Karpas-422 (cell line): ENCODE measurements around the gene CCT6B. TPM values are rescaled to one million over a fixed set of nuclear protein-coding genes. Genes with fewer than 3 reads are reported as not detected.
"Not testable (repeated sequence)": the region's sequence is repeated elsewhere in the genome, so short reads cannot be mapped to it uniquely, and the experiment has no call there.

Experiments used
- DNase-seq: peaks from one replicate; pipeline ENCODE4 v3.0.0-alpha.2; 2015
- H2AFZ ChIP-seq: fragments of 200-600 bp; sonication (generic); 2 replicates; pipeline ENCODE4 v1.6.1; 2014; ENCODE audit warnings: antibody characterized with exemption, low read length, mixed read lengths
- H3K27ac ChIP-seq: fragments of 200-600 bp; sonication (generic); 2 replicates; pipeline ENCODE4 v1.5.1; 2014; ENCODE audit warnings: mild to moderate bottlenecking, low read length, moderate library complexity
- H3K27me3 ChIP-seq: fragments of 200-600 bp; sonication (generic); 2 replicates; pipeline ENCODE4 v1.6.1; 2014; ENCODE audit warnings: low read length, mixed read lengths
- H3K36me3 ChIP-seq: fragments of 200-600 bp; sonication (generic); 2 replicates; pipeline ENCODE4 v1.6.1; 2014; ENCODE audit warnings: low read length, mixed read lengths; ENCODE audit not compliant: insufficient read depth
- H3K4me1 ChIP-seq: fragments of 200-600 bp; sonication (generic); 2 replicates; pipeline ENCODE4 v1.6.1; 2014; ENCODE audit warnings: mild to moderate bottlenecking, low read length, mixed read lengths
- H3K4me2 ChIP-seq: fragments of 200-600 bp; sonication (generic); 2 replicates; pipeline ENCODE4 v1.6.1; 2014; ENCODE audit warnings: low read length, low read depth, mild to moderate bottlenecking; ENCODE audit not compliant: poor library complexity, severe bottlenecking
- H3K4me3 ChIP-seq: fragments of 200-600 bp; sonication (generic); 2 replicates; pipeline ENCODE4 v1.5.1; 2014; ENCODE audit warnings: mild to moderate bottlenecking, antibody characterized with exemption, low read length, mixed read lengths
- H3K79me2 ChIP-seq: fragments of 200-600 bp; sonication (generic); 2 replicates; pipeline ENCODE4 v1.6.1; 2014; ENCODE audit warnings: mild to moderate bottlenecking, low read length, mixed read lengths
- H3K9ac ChIP-seq: fragments of 200-600 bp; sonication (generic); 2 replicates; pipeline ENCODE4 v1.6.0; 2014; ENCODE audit warnings: low read length
- H3K9me2 ChIP-seq: fragments of 200-600 bp; sonication (generic), shearing (Covaris generic); replicated peaks from 2 replicates; pipeline ENCODE4 v1.6.0; 2014; ENCODE audit warnings: mild to moderate bottlenecking, low read length, moderate library complexity; ENCODE audit not compliant: insufficient read depth
- H3K9me3 ChIP-seq: fragments of 300-700, 200-600 bp; sonication (generic); 2 replicates; pipeline ENCODE4 v1.6.1; 2014; ENCODE audit warnings: low read length, mixed read lengths
- H4K20me1 ChIP-seq: fragments of 200-600 bp; sonication (generic); 2 replicates; pipeline ENCODE4 v1.6.1; 2014; ENCODE audit warnings: mild to moderate bottlenecking, antibody characterized with exemption, low read length, low read depth; ENCODE audit not compliant: insufficient read depth
- total RNA-seq: library from RNA; depleted of rRNA; stranded (reverse); fragments of >200 nt; shearing (Covaris generic); gene quantifications from 2 replicates; pipeline ENCODE4 v1.2.3, GENCODE V29; 2014; ENCODE audit warnings: low replicate concordance

CCT6B gene
- total RNA-seq, 1 experiment from 2014 or later: 7.0 TPM

- H3K4me2 ChIP-seq, DNase-seq, H3K79me2 ChIP-seq, H3K4me1 ChIP-seq, H2AFZ ChIP-seq, H3K27me3 ChIP-seq, H3K9me3 ChIP-seq, H3K27ac ChIP-seq, H3K36me3 ChIP-seq, H4K20me1 ChIP-seq, H3K9me2 ChIP-seq, H3K4me3 ChIP-seq, H3K9ac ChIP-seq: not testable (repeated sequence)
Measured at GRCh38 chr17:35000965-35001364, 39.7 kb upstream of the CCT6B start.

- no peaks in the 10 kb centered on the region for H3K79me2 ChIP-seq
- H3K9me3 ChIP-seq: no peaks in the 10 kb centered on the region
- H3K9me2 ChIP-seq: no peaks in the 10 kb centered on the region
- H3K4me1 ChIP-seq: no peaks in the 10 kb centered on the region
- H2AFZ ChIP-seq: no peak overlapping the region
- H3K9ac ChIP-seq: no peak overlapping the region
- H3K27ac ChIP-seq: no peak overlapping the region
- no peaks in the 10 kb centered on the region for H3K27me3 ChIP-seq
- no peak for DNase-seq
- no peak overlapping the region for H3K4me2 ChIP-seq
- H4K20me1 ChIP-seq: no peaks in the 10 kb centered on the region
- no peak overlapping the region for H3K4me3 ChIP-seq
- H3K36me3 ChIP-seq: peaks cover 7% of the 10 kb centered on the region; the same call in 1 of the 2 replicates
Measured at GRCh38 chr17:34999456-34999855, 38.2 kb upstream of the CCT6B start.

DNA sequence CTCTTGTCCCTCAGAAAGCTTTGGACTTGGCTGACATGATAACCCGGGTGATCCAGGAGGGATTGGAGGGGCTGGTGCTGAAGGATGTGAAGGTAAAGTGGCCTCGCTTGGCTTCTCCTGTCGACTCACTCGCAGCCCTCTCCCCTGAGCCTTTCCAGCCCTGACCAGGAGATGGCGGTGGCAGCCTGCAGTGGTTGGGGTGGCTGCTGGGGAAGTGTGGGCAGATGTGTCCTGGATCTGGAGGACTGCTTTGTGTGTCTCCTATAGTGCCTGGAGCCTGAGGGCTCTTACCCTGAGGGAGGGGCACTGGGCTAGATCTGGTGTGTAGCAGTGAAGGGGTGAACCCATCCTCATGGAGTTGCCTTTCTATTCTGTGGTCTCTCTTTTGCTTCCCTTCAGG, 36.9 kb upstream of the CCT6B start:
- no peak overlapping the region for H2AFZ ChIP-seq
- no peaks in the 10 kb centered on the region for H4K20me1 ChIP-seq
- H3K27ac ChIP-seq: no peak overlapping the region
- no peak overlapping the region for H3K9ac ChIP-seq
- H3K79me2 ChIP-seq: no peaks in the 10 kb centered on the region
- H3K9me3 ChIP-seq: no peaks in the 10 kb centered on the region
- no peak overlapping the region for H3K4me3 ChIP-seq
- DNase-seq: peak; percentile 86
- no peaks in the 10 kb centered on the region for H3K4me1 ChIP-seq
- H3K36me3 ChIP-seq: peaks cover 9% of the 10 kb centered on the region; the same call in 1 of the 2 replicates
- H3K9me2 ChIP-seq: no peaks in the 10 kb centered on the region
- H3K4me2 ChIP-seq: no peak overlapping the region
- no peaks in the 10 kb centered on the region for H3K27me3 ChIP-seq

- H3K4me2 ChIP-seq: no peak overlapping the region
- H3K4me3 ChIP-seq: no peak overlapping the region
- no peaks in the 10 kb centered on the region for H3K9me2 ChIP-seq
- H4K20me1 ChIP-seq: no peaks in the 10 kb centered on the region
- no peaks in the 10 kb centered on the region for H3K9me3 ChIP-seq
- no peak for DNase-seq
- no peaks in the 10 kb centered on the region for H3K4me1 ChIP-seq
- H3K36me3 ChIP-seq: peaks cover 9% of the 10 kb centered on the region; the same call in 1 of the 2 replicates
- no peak overlapping the region for H3K9ac ChIP-seq
- no peak overlapping the region for H2AFZ ChIP-seq
- no peak overlapping the region for H3K27ac ChIP-seq
- H3K27me3 ChIP-seq: no peaks in the 10 kb centered on the region
- no peaks in the 10 kb centered on the region for H3K79me2 ChIP-seq
Measured at GRCh38 chr17:34997355-34997862, 36.1 kb upstream of the CCT6B start.

GRCh38 chr17:34996422-34997285, 35.4 kb upstream of the CCT6B start:
- Histone ChIP-seq H3K27ac (no peak overlapping the region), H3K27me3 (no peaks in the 10 kb centered on the region), H3K9ac (no peak overlapping the region), H2AFZ (no peak overlapping the region), H3K4me1 (no peaks in the 10 kb centered on the region), H4K20me1 (no peaks in the 10 kb centered on the region), H3K36me3 (peaks cover 9% of the 10 kb centered on the region; the same call in 1 of the 2 replicates), H3K4me2 (no peak overlapping the region), H3K79me2 (no peaks in the 10 kb centered on the region), H3K9me3 (no peaks in the 10 kb centered on the region), H3K4me3 (no peak overlapping the region), H3K9me2 (no peaks in the 10 kb centered on the region)
- DNase-seq: no peak

- no peaks in the 10 kb centered on the region for H3K4me1 ChIP-seq
- no peak overlapping the region for H3K4me2 ChIP-seq
- H3K79me2 ChIP-seq: no peaks in the 10 kb centered on the region
Measured at GRCh38 chr17:34993031-34993430, 31.8 kb upstream of the CCT6B start.

DNA sequence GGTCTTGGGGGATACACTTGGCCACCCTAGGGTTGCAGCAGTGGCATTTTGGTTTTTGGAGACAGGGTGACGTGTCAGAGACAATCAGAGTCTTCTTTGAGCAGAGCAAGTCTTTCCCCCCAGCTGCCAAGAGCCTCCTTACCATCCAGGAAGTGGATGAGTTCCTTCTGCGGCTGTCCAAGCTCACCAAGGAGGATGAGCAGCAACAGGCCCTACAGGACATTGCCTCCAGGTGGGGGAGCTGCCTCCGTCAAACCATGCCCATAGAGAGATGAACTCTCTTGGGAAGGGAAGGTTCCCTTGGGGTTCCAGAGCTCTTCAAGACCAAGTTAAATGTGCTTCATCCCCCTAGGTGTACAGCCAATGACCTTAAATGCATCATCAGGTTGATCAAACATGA, 30.3 kb upstream of the CCT6B start:
- H3K27ac ChIP-seq: no peak overlapping the region
- no peaks in the 10 kb centered on the region for H3K9me3 ChIP-seq
- no peak for DNase-seq

More at GRCh38 chr17:34993031-34993430, 31.8 kb upstream of the CCT6B start:
- no peaks in the 10 kb centered on the region for H4K20me1 ChIP-seq
- no peak overlapping the region for H3K9ac ChIP-seq
- no peak overlapping the region for H3K27ac ChIP-seq
- H2AFZ ChIP-seq: no peak overlapping the region
- H3K9me3 ChIP-seq: no peaks in the 10 kb centered on the region
- no peak overlapping the region for H3K4me3 ChIP-seq
- H3K36me3 ChIP-seq: peaks cover 11% of the 10 kb centered on the region; the same call in 1 of the 2 replicates
- no peaks in the 10 kb centered on the region for H3K9me2 ChIP-seq
- DNase-seq: no peak
- H3K27me3 ChIP-seq: no peaks in the 10 kb centered on the region

DNA sequence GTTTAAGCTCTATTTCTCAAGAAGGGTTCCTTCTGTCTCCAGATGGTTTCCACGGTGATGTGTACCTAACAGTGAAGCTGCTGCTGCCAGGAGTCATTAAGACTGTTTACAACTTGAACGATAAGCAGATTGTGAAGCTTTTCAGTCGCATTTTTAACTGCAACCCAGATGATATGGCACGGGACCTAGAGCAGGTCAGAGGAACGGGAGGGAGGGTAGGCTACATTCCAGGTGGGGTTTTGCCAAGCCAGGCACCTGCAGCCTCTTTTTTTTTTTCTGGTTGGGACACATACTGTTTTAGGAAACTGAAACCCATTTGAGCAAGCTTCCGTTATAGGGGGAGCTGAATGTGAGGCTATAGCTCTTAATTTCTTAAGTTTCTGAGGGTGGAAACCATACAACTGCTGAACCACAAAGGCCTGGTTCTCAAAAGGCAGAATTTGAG, 29.7 kb upstream of the CCT6B start:
- no peak overlapping the region for H3K27ac ChIP-seq
- H3K36me3 ChIP-seq: peaks cover 16% of the 10 kb centered on the region; the same call in 1 of the 2 replicates
- no peaks in the 10 kb centered on the region for H3K9me3 ChIP-seq
- no peaks in the 10 kb centered on the region for H3K27me3 ChIP-seq
- no peaks in the 10 kb centered on the region for H3K4me1 ChIP-seq
- H3K4me2 ChIP-seq: no peak overlapping the region
- H3K9ac ChIP-seq: no peak overlapping the region
- H3K4me3 ChIP-seq: no peak overlapping the region
- no peaks in the 10 kb centered on the region for H3K9me2 ChIP-seq
- H4K20me1 ChIP-seq: no peaks in the 10 kb centered on the region
- H3K79me2 ChIP-seq: peaks cover 5% of the 10 kb centered on the region; the same call in 1 of the 2 replicates
- DNase-seq: no peak
- no peak overlapping the region for H2AFZ ChIP-seq

More for the DNA sequence above, 30.3 kb upstream of the CCT6B start:
- H3K9me2 ChIP-seq: no peaks in the 10 kb centered on the region
- H3K4me3 ChIP-seq: no peak overlapping the region
- no peak overlapping the region for H3K4me2 ChIP-seq
- H3K9ac ChIP-seq: no peak overlapping the region
- H3K79me2 ChIP-seq: 0 out of 2 replicates have a peak, but pooled peaks cover 4% of the 10 kb centered on the region
- H3K36me3 ChIP-seq: peaks cover 14% of the 10 kb centered on the region; the same call in 1 of the 2 replicates
- H2AFZ ChIP-seq: no peak overlapping the region
- H3K27me3 ChIP-seq: no peaks in the 10 kb centered on the region
- H4K20me1 ChIP-seq: no peaks in the 10 kb centered on the region
- no peaks in the 10 kb centered on the region for H3K4me1 ChIP-seq
